WTC11 (cell line): ENCODE results near the gene PTAR1. TPM values are rescaled to one million over a fixed set of nuclear protein-coding genes. Genes with fewer than 3 reads are reported as not detected.

Experiments used
- ATAC-seq: fragments of 200-7000 bp; cut with Tn5 transposase; 2 replicates; pipeline ENCODE4 v1.10.0; 2021; ENCODE audit warnings: mild to moderate bottlenecking, moderate library complexity
- CTCF ChIA-PET: fragments of 300-600 bp; sonication (Branson Sonifier 250); formaldehyde crosslinking; loops from one replicate; lab custom pipeline; 2021; ENCODE audit warnings: antibody characterized with exemption; lab: Charles Lee
- POLR2A ChIA-PET: fragments of 350-600 bp; sonication (Branson Sonifier 250); formaldehyde crosslinking; loops from one replicate; lab custom pipeline; 2021; ENCODE audit warnings: antibody characterized with exemption; lab: Charles Lee
- DNase-seq: peaks from one replicate; pipeline ENCODE4 v3.0.0; 2021; ENCODE audit warnings: low spot score
- H3K27ac Mint-ChIP-seq: 2 replicates; pipeline ENCODE4 v1.8.0; 2021; ENCODE audit warnings: mixed read lengths
- H3K27me3 Mint-ChIP-seq: 2 replicates; pipeline ENCODE4 v1.8.0; 2021; ENCODE audit warnings: low read depth, mild to moderate bottlenecking, moderate library complexity, mixed read lengths
- H3K36me3 Mint-ChIP-seq: 2 replicates; pipeline ENCODE4 v1.8.0; 2021; ENCODE audit warnings: mixed read lengths
- H3K4me1 Mint-ChIP-seq: 2 replicates; pipeline ENCODE4 v1.8.0; 2022; ENCODE audit warnings: mixed read lengths
- H3K4me3 Mint-ChIP-seq: 2 replicates; pipeline ENCODE4 v1.8.0; 2021; ENCODE audit warnings: mild to moderate bottlenecking, moderate library complexity, mixed read lengths
- H3K9me3 Mint-ChIP-seq: 2 replicates; pipeline ENCODE4 v1.8.0; 2021; ENCODE audit warnings: mixed read lengths
- KAT7 ChIP-seq: sonication (generic); formaldehyde crosslinking; IDR thresholded peaks from 2 replicates; pipeline ENCODE4 v1.8.1; 2023; ENCODE audit warnings: missing genetic modification reagents, mild to moderate bottlenecking, borderline replicate concordance
- NFYB ChIP-seq: sonication (generic); formaldehyde crosslinking; conservative IDR thresholded peaks from 2 replicates; pipeline ENCODE4 v1.8.0; 2022; ENCODE audit warnings: low read depth, missing genetic modification reagents
- RELA ChIP-seq: sonication (generic); formaldehyde crosslinking; IDR thresholded peaks from 2 replicates; pipeline ENCODE4 v1.8.1; 2022; ENCODE audit warnings: missing genetic modification reagents, mild to moderate bottlenecking, borderline replicate concordance
- SMAD3 ChIP-seq: sonication (generic); formaldehyde crosslinking; IDR thresholded peaks from 2 replicates; pipeline ENCODE4 v1.8.0; 2022; ENCODE audit warnings: missing genetic modification reagents, mild to moderate bottlenecking, borderline replicate concordance
- ZBTB43 ChIP-seq: sonication (generic); formaldehyde crosslinking; IDR thresholded peaks from 2 replicates; pipeline ENCODE4 v1.8.1; 2023; ENCODE audit warnings: mild to moderate bottlenecking, missing genetic modification reagents
- ZNF121 ChIP-seq: sonication (generic); formaldehyde crosslinking; IDR thresholded peaks from 2 replicates; pipeline ENCODE4 v1.8.0; 2023; ENCODE audit warnings: missing genetic modification reagents
- ZNF232 ChIP-seq: sonication (generic); formaldehyde crosslinking; IDR thresholded peaks from 2 replicates; pipeline ENCODE4 v1.8.0; 2022; ENCODE audit warnings: mild to moderate bottlenecking, missing genetic modification reagents
- ZNF281 ChIP-seq: sonication (generic); formaldehyde crosslinking; IDR thresholded peaks from 2 replicates; pipeline ENCODE4 v1.8.0; 2023; ENCODE audit warnings: mild to moderate bottlenecking, missing genetic modification reagents
- ZNF423 ChIP-seq: fragments of 250-450 bp; sonication (Bioruptor Pico); IDR thresholded peaks from 2 replicates; pipeline ENCODE4 v2.1.2; 2022; ENCODE audit warnings: mild to moderate bottlenecking, moderate library complexity
- ZNF512 ChIP-seq: sonication (generic); formaldehyde crosslinking; IDR thresholded peaks from 2 replicates; pipeline ENCODE4 v1.8.1; 2022; ENCODE audit warnings: missing genetic modification reagents, borderline replicate concordance
- total RNA-seq: library from RNA; stranded (reverse); gene quantifications from 3 replicates; pipeline ENCODE4 v1.2.3, GENCODE V29; 2021
- TF ChIP-seq, protein P1 (sequence below): fragments of 250-450 bp; sonication (Bioruptor Pico); IDR thresholded peaks from 2 replicates; pipeline ENCODE4 v2.1.2; 2022; ENCODE audit warnings: mild to moderate bottlenecking, moderate library complexity
- TF ChIP-seq, protein P2 (sequence below): sonication (generic); formaldehyde crosslinking; IDR thresholded peaks from 2 replicates; pipeline ENCODE4 v1.8.0; 2022; ENCODE audit warnings: missing genetic modification reagents
- TF ChIP-seq, protein P3 (sequence below): sonication (generic); formaldehyde crosslinking; IDR thresholded peaks from 2 replicates; pipeline ENCODE4 v1.8.0; 2023; ENCODE audit warnings: missing genetic modification reagents, mild to moderate bottlenecking, borderline replicate concordance
- TF ChIP-seq, protein P4 (sequence below): sonication (generic); formaldehyde crosslinking; IDR thresholded peaks from 2 replicates; pipeline ENCODE4 v1.8.1; 2022; ENCODE audit warnings: mild to moderate bottlenecking, missing genetic modification reagents, moderate library complexity, borderline replicate concordance

The PTAR1 gene
- total RNA-seq, 1 experiment from 2014 or later = 90.8 TPM

- no peak for DNase-seq
- Mint-ChIP-seq H3K27me3 (no peaks in the 10 kb centered on the region), H3K4me1 (no peaks in the 10 kb centered on the region), H3K36me3 (no peaks in the 10 kb centered on the region), H3K4me3 (no peak overlapping the region), H3K27ac (no peak overlapping the region), H3K9me3 (no peaks in the 10 kb centered on the region)
- POLR2A ChIA-PET = interaction anchor here (0.6 kb wide), 1 partner anchor 185 kb away, joined by 4 read pairs; no protein-coding TSS in a partner anchor
- TF ChIP-seq SMAD3 (CRISPR knock-in tag) = no peak
- TF ChIP-seq, protein P1, sequence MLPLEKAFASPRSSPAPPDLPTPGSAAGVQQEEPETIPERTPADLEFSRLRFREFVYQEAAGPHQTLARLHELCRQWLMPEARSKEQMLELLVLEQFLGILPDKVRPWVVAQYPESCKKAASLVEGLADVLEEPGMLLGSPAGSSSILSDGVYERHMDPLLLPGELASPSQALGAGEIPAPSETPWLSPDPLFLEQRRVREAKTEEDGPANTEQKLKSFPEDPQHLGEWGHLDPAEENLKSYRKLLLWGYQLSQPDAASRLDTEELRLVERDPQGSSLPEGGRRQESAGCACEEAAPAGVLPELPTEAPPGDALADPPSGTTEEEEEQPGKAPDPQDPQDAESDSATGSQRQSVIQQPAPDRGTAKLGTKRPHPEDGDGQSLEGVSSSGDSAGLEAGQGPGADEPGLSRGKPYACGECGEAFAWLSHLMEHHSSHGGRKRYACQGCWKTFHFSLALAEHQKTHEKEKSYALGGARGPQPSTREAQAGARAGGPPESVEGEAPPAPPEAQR = no peak
- no peak for TF ChIP-seq ZNF121 (CRISPR knock-in tag)
- TF ChIP-seq NFYB (CRISPR knock-in tag) = no peak
- no peak for TF ChIP-seq ZBTB43 (CRISPR knock-in tag)
- TF ChIP-seq, protein P2, sequence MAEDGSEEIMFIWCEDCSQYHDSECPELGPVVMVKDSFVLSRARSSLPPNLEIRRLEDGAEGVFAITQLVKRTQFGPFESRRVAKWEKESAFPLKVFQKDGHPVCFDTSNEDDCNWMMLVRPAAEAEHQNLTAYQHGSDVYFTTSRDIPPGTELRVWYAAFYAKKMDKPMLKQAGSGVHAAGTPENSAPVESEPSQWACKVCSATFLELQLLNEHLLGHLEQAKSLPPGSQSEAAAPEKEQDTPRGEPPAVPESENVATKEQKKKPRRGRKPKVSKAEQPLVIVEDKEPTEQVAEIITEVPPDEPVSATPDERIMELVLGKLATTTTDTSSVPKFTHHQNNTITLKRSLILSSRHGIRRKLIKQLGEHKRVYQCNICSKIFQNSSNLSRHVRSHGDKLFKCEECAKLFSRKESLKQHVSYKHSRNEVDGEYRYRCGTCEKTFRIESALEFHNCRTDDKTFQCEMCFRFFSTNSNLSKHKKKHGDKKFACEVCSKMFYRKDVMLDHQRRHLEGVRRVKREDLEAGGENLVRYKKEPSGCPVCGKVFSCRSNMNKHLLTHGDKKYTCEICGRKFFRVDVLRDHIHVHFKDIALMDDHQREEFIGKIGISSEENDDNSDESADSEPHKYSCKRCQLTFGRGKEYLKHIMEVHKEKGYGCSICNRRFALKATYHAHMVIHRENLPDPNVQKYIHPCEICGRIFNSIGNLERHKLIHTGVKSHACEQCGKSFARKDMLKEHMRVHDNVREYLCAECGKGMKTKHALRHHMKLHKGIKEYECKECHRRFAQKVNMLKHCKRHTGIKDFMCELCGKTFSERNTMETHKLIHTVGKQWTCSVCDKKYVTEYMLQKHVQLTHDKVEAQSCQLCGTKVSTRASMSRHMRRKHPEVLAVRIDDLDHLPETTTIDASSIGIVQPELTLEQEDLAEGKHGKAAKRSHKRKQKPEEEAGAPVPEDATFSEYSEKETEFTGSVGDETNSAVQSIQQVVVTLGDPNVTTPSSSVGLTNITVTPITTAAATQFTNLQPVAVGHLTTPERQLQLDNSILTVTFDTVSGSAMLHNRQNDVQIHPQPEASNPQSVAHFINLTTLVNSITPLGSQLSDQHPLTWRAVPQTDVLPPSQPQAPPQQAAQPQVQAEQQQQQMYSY (CRISPR knock-in tag) = no peak
- no peak for TF ChIP-seq RELA (CRISPR knock-in tag)
- TF ChIP-seq KAT7 (CRISPR knock-in tag) = no peak
- TF ChIP-seq ZNF232 (CRISPR knock-in tag) = no peak
- TF ChIP-seq, protein P3, sequence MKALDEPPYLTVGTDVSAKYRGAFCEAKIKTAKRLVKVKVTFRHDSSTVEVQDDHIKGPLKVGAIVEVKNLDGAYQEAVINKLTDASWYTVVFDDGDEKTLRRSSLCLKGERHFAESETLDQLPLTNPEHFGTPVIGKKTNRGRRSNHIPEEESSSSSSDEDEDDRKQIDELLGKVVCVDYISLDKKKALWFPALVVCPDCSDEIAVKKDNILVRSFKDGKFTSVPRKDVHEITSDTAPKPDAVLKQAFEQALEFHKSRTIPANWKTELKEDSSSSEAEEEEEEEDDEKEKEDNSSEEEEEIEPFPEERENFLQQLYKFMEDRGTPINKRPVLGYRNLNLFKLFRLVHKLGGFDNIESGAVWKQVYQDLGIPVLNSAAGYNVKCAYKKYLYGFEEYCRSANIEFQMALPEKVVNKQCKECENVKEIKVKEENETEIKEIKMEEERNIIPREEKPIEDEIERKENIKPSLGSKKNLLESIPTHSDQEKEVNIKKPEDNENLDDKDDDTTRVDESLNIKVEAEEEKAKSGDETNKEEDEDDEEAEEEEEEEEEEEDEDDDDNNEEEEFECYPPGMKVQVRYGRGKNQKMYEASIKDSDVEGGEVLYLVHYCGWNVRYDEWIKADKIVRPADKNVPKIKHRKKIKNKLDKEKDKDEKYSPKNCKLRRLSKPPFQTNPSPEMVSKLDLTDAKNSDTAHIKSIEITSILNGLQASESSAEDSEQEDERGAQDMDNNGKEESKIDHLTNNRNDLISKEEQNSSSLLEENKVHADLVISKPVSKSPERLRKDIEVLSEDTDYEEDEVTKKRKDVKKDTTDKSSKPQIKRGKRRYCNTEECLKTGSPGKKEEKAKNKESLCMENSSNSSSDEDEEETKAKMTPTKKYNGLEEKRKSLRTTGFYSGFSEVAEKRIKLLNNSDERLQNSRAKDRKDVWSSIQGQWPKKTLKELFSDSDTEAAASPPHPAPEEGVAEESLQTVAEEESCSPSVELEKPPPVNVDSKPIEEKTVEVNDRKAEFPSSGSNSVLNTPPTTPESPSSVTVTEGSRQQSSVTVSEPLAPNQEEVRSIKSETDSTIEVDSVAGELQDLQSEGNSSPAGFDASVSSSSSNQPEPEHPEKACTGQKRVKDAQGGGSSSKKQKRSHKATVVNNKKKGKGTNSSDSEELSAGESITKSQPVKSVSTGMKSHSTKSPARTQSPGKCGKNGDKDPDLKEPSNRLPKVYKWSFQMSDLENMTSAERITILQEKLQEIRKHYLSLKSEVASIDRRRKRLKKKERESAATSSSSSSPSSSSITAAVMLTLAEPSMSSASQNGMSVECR (CRISPR knock-in tag) = no peak
- no peak for TF ChIP-seq ZNF281 (CRISPR knock-in tag)
- TF ChIP-seq ZNF512 = no peak
- no peak for TF ChIP-seq ZNF423 (CRISPR knock-in tag)
- TF ChIP-seq, protein P4, sequence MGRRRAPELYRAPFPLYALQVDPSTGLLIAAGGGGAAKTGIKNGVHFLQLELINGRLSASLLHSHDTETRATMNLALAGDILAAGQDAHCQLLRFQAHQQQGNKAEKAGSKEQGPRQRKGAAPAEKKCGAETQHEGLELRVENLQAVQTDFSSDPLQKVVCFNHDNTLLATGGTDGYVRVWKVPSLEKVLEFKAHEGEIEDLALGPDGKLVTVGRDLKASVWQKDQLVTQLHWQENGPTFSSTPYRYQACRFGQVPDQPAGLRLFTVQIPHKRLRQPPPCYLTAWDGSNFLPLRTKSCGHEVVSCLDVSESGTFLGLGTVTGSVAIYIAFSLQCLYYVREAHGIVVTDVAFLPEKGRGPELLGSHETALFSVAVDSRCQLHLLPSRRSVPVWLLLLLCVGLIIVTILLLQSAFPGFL (CRISPR knock-in tag) = no peak
- no peak for ATAC-seq
- CTCF ChIA-PET = interaction anchor here (0.6 to 0.8 kb wide), 2 partner anchors 11 to 476 kb away, joined by 3 to 6 read pairs; no protein-coding TSS in a partner anchor
These were observed 75.9 kb downstream of the PTAR1 start for GRCh38 chr9:69683927-69684326.
